Limb (tissue), 2 donors: ENCODE results near the gene TXNL4A.
"Not testable (repeated sequence)": the region's sequence is repeated elsewhere in the genome, so short reads cannot be mapped to it uniquely, and the experiment has no call there.

Experiments
- DNase-seq, 2 donors: peaks; one replicate each; pipeline ENCODE4 v3.0.0-alpha.2; 2016; ENCODE audit errors: extremely low spot score in 2 of 2

The TXNL4A gene, protein sequence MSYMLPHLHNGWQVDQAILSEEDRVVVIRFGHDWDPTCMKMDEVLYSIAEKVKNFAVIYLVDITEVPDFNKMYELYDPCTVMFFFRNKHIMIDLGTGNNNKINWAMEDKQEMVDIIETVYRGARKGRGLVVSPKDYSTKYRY

DNA sequence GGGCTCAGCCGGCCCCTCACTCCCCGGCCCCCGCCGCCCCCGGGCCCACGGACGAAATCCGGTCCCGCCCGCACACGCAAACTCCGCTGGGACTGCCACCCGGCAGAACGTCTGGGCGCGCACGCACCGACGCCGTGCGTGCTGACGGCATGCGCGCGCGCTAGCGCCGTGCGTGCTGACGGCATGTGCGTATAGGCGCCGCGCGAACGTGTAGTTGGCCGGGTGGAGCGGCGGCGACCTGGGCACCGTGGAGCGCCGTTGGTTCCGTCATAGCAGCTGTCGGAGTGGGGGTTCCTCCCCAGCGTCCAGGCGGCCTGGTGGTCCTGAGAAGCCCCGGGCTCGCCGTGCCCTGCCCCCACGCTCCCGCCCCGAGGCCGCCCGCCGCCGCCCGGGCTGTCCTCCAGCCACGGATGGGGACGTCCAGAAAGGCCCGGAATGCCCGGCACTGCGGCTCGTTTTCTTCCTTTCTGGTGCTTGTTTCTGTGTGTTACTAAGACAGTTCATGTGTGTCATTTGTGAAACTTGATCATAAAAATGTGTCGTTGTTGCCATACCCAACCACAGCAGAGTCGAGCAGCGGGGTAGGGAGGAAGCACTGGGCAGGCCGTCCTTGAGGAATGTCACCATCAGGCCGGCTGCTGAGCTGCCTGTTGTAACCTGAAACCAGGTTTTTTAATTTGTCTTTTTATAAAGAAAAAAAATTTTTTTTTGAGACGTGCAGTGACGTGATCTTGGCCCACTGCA, at the start of gene TXNL4A:
TSS of gene TXNL4A (minus strand) at position 113 of the 744 bp plus-strand sequence. CDS start 171 bp downstream, outside the sequence.
- DNase-seq, result peak; percentile 92 to 94

DNA sequence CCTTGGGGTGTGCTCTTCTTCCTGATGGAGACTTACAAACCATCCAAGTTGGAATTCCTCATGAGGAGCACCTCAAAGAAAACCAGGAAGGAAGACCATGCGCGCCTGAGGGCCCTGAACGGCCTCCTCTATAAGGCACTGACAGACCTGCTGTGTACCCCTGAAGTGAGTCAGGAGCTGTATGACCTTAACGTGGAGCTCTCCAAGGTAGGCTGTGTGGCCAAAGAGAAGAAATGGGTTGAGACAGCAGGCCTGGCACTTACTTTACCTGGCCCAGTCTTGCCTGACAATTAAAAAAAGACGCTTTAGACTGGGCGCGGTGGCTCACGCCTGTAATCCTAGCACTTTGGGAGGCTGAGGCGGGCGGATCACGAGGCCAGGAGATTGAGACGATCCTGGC, 48.9 kb upstream of the TXNL4A start:
- DNase-seq, result no peak

DNA sequence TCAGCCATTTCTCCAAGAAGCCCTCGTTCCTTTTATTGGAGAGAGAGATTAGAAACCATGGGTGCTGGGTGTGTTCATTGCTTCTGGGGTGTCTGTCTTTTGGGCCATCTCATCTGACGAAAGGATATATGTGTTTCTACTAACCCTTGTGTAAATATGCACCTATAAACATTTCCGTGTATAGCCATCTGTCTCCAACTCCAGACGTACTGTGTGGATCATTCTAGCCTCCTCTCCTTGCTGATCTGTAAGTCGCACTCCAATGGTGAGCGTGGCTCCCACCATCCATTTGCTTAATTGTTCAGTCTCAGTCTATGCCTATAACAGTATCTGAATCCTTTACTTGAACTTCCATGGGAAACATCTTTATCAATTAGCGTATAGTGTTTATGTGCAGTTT, 47.6 kb upstream of the TXNL4A start:
- no peak for DNase-seq

GRCh38 chr18:80034852-80035406, 46.6 kb upstream of the TXNL4A start:
- DNase-seq, result no peak

DNA sequence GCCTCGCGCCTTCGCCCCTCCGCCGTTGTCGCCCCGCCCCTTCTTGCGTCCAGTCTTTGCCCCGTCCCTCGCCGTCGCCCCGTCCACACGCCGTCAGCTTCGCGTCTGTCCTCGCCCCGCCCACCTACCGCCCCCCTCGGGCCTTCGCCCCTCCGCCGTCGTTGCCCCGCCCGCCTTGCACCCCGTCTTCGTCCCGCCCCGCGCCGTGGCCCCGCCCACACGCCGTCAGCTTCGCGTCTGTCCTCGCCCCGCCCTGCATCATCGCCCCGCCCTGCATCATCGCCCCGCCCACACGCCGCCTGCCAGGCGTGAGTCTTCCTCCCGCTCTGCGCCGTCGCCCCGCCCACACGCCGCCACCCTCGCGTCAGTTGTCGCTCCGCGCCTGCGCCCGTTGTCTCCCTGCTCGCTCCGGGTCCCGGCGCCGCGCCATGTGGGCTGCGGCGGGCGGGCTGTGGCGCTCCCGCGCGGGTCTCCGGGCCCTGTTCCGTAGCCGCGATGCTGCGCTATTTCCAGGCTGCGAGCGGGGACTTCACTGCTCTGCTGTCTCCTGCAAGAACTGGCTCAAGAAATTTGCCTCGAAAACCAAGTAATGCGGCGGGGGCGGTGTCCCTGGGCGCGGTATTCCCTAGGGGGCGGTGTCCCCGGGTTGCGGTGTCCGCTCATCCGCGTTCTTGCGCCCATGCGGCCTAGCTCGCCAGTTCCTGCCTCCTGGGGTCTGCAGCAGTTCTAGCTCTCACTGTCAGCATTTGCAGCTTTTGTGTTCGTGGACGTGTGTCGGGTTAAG, 45.9 kb upstream of the TXNL4A start, which contains the start of gene RBFA:
TSS of gene RBFA (plus strand) at position 367 of the 784 bp plus-strand sequence. CDS start at position 429, 62 bp downstream.
- DNase-seq, result peak; percentile 99 to 100

- DNase-seq, result peak in 1 of 2 donors; percentile 22
These were observed 45.1 kb upstream of the TXNL4A start for GRCh38 chr18:80033181-80034067.

DNA sequence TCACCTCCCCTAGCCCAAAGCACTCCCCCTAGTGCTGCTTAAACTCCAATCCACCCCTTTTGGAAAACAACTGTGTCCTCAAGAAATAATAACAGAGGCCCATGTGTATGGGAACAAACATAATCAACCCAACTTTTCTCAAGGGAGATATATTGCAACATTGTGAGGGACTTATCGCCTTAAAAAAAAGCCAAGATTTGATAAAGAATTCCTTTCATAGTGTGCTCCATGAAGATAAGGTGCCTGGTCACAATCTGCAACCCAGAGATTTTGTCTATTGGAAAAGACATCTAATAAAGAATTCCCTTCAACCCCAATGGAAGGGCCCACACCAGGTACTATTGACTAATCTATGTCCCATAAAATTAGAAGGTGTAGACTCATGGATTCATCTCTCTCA, 41.3 kb upstream of the TXNL4A start:
- no peak for DNase-seq

- DNase-seq, result not testable (repeated sequence)
These were observed 39.4 kb upstream of the TXNL4A start for GRCh38 chr18:80027719-80028118.

DNA sequence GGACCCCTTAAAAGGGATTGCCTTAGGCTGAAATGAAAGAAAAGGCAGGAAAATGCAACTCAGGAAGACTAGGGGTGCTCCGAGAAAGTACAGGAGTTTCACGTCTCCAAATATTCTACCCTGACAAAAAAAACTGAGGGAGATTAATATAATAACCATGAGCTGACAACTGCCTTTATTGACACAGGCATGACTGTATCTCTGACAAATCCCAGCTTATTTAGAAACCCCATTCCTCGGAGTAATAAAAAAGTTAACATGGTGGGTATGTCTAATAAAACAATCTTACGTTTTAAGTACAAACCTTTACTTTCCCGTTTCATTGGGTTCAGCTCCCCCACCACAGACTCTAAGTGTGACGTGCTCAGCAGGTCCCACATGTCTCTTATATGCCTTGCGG, 38.0 kb upstream of the TXNL4A start:
- no peak for DNase-seq

DNA sequence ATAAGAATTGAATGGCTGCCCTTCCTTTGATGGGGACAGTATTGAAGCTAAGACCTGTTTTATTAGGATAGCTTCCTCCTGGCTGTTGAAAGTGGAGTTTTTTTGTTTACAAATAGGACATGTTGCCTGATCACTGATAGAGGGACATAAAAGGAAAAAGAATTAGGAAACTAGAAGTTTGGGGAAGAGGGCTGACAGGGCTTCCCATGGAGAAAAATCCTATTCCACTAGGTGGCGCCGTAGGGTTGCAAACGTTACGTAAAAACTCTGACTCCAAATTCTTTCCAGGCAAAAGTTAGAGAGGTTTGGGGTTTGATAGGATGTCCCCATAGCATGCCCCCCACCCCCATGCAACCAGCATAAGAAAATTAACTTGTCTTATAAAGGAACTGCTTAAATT, 34.8 kb upstream of the TXNL4A start:
- DNase-seq, result no peak

- no peak for DNase-seq
These were observed 34.2 kb upstream of the TXNL4A start for GRCh38 chr18:80022613-80023012.

DNA sequence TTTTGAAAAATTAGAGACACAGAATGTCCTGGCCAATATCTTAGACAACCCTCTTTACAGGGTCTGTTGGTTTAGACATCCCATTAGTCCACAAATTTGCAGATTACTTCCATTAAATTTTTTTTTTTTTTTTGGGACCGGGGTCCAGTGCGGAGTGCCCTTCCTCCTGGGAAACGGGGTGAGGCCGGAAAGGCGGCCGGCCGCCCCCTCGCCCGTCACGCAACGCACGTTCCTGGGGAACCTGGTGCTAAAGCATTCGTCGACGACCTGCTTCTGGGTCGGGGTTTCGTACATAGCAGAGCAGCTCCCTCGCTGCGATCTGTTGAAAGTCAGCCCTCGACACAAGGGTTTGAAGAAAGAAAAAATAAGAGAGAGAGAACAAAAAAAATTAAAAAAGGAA, 24.4 kb upstream of the TXNL4A start:
- DNase-seq, result no peak

DNA sequence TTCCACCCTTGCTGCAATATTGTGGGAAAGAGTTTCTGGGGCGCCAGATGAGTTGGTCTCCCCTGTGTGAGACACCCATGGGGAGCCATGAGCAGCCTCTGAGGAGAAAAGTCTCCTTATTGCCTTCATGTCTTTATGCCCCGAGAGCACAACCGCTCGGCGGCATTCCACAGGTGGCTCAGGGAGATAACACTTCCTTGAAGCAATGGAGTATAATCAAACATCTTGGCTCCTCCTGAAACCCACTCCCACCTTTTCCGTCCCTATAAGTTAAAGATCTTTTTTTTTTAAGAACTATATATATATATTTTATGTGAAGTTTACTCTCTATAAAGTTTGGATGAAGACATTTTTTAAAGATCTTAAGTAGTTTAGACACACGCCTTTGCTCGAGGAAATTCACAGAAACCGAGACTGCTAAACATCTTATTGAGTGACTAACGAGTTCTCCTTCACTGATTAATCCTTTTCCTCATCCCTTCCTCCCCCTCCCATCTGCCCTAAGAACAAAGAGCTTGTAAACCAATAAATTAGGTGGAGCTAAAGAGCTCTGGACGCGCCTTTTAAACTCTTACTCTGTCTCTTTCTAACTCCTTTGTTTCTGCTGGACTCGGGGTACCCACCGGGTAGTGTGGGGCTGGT, 23.3 kb upstream of the TXNL4A start:
- not testable (repeated sequence) for DNase-seq

GRCh38 chr18:80010551-80010906, 22.2 kb upstream of the TXNL4A start:
- DNase-seq, result no peak

DNA sequence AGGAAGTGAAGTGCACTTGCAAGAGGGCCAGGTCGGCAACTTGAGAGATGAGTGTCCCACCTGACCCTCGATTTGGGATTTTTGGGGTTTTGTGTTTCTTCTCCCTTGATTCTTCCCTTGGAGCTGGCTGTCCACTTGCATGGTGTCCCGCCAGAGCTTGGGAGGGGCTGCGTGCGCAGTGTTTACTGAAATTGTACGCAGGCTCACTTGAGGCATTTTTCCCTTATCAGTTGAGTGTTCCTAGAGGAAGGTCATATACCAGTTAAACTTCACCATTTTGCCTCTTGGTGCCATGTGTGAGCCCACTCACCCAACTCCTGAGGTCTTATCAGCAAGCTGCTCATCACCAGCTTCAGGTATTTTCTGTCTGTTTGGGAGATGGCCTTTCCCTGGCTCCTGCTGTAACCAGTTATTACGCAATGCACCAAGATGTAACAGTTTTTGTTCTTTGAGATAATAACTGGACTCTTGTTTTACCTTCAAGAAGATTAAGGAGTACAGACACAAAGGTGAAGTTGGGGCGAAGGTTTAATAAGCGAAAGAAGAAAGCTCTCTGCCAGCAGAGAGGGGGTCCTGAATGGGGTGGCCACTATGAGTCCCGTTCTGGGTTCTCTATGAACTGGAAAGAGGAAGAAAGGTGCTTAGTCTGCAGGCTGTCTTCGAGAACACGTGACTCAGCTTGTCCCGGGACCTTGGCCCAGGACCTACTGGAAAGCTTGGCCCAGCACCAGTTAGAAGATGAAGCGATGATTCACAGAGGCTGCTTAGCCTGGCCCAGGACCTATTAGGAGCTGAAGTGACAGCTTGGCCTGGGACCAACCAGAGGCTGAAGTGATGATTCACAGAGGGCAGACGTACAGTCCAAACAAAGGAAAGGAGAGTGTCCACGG, 21.5 kb upstream of the TXNL4A start:
- DNase-seq, result no peak

DNA sequence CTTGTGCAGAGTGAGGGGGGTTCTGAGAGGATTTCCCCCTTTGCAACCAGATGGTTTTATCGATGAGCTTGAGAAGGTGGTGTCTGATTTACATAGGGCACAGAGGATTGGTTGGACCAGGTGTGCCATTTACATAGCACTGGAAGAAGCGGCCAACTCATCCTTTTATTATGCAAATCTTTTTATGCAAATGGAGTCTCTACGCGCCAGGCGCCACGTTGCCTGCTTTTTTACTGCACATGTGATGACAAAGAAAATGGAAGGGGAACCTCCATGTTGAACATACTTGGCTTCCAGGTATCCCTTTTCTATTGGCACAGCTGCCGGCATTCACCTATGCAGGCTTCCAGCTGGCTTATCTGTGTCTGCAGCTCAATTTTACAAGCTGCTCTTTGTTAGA, 18.4 kb upstream of the TXNL4A start:
- no peak for DNase-seq

- no peak for DNase-seq
These were observed 16.4 kb upstream of the TXNL4A start for GRCh38 chr18:80004600-80005342.

- no peak for DNase-seq
These were observed 14.1 kb upstream of the TXNL4A start for GRCh38 chr18:80002468-80002867.

DNA sequence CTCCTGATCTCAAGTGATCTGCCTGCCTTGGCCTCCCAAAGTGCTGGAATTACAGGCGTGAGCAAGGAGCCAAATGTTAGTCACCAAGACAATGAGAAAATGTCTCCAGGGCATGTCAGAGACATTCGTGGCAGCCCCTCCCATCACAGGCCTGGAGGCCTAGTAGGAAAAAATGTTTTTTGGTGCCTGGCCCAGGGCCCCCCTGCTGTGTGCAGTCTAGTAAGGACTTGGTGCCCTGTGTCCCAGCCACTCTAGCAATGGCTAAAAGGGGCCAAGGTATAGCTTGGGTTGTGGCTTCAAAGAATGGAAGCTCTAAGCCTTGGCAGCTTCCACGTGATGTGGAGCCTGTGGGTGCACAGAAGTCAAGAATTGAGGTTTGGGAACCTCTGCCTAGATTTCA, 12.5 kb upstream of the TXNL4A start:
- DNase-seq, result no peak
